A673 (cell line): ENCODE measurements around the gene PASK. TPM values are rescaled to one million over a fixed set of nuclear protein-coding genes. Genes with fewer than 3 reads are reported as not detected.
"Not testable (repeated sequence)": the region's sequence is repeated elsewhere in the genome, so short reads cannot be mapped to it uniquely, and the experiment has no call there.

Experiments
- BruUV-seq: library from RNA; stranded (reverse); fragments of 400-500 nt; replicated peaks from 2 replicates; lab custom pipeline; 2021; lab: Mats Ljungman, UMichigan
- CTCF ChIA-PET: fragments of 300-600 bp; sonication (Branson Sonifier 250); formaldehyde crosslinking; loops from one replicate; lab custom pipeline; 2022; ENCODE audit warnings: antibody characterized with exemption; lab: Charles Lee
- POLR2A ChIA-PET: fragments of 300-600 bp; sonication (Branson Sonifier 250); formaldehyde crosslinking; loops from one replicate; lab custom pipeline; 2022; ENCODE audit warnings: antibody characterized with exemption; ENCODE audit not compliant: low non-redundant PET; lab: Charles Lee
- DNase-seq: peaks from one replicate; pipeline ENCODE4 v3.0.0-alpha.2; 2015; ENCODE audit warnings: low spot score
- H3K27ac ChIP-seq: fragments of 200-600 bp; sonication (generic); 2 replicates; pipeline ENCODE4 v1.5.1; 2016; ENCODE audit warnings: mixed run types, low read depth, mild to moderate bottlenecking, mixed read lengths, antibody characterized with exemption, low read length; ENCODE audit not compliant: poor library complexity, severe bottlenecking
- H3K27me3 ChIP-seq: fragments of 200-600 bp; sonication (generic); replicated peaks from 2 replicates; pipeline ENCODE4 v1.6.1; 2017; ENCODE audit warnings: mixed run types, low read depth, mild to moderate bottlenecking, mixed read lengths, antibody characterized with exemption, low read length; ENCODE audit not compliant: insufficient read depth, poor library complexity
- H3K36me3 ChIP-seq: fragments of 200-600 bp; sonication (generic); 2 replicates; pipeline ENCODE4 v1.6.1; 2016; ENCODE audit warnings: mixed run types, mild to moderate bottlenecking, mixed read lengths, antibody characterized with exemption, low read length; ENCODE audit not compliant: insufficient read depth, poor library complexity, severe bottlenecking
- H3K4me1 ChIP-seq: fragments of 200-600 bp; sonication (generic); 2 replicates; pipeline ENCODE4 v1.6.1; 2017; ENCODE audit warnings: mixed run types, mild to moderate bottlenecking, mixed read lengths, antibody characterized with exemption, low read length; ENCODE audit not compliant: insufficient read depth, poor library complexity, severe bottlenecking
- H3K4me3 ChIP-seq: fragments of 200-600 bp; sonication (generic); 2 replicates; pipeline ENCODE4 v1.5.1; 2016; ENCODE audit warnings: low read depth, mixed run types, mild to moderate bottlenecking, mixed read lengths, low read length; ENCODE audit not compliant: poor library complexity, severe bottlenecking
- H3K9me3 ChIP-seq: fragments of 200-600 bp; sonication (generic); 2 replicates; pipeline ENCODE4 v1.6.1; 2016; ENCODE audit warnings: mixed run types, low read depth, mild to moderate bottlenecking, mixed read lengths, antibody characterized with exemption, low read length; ENCODE audit not compliant: poor library complexity, severe bottlenecking
- EZH2 ChIP-seq: fragments of 200-600 bp; sonication (generic); IDR thresholded peaks from 2 replicates; pipeline ENCODE4 v1.6.1; 2017; ENCODE audit warnings: borderline replicate concordance, low read depth, mild to moderate bottlenecking, mixed read lengths, antibody characterized with exemption, low read length; ENCODE audit not compliant: poor library complexity, severe bottlenecking
- intact Hi-C: fragments of 100-400 bp; cut with micrococcal nuclease; formaldehyde crosslinking; loops from one replicate; pipeline ENCODE4 v1.10.0; 2022; ENCODE audit not compliant: unreplicated experiment
- total RNA-seq: library from RNA; stranded (reverse); gene quantifications from 2 replicates; pipeline ENCODE4 v1.2.3, GENCODE V29; 2021
- TF ChIP-seq, protein P1 (sequence below): fragments of 300-800, 200-600 bp; sonication (generic); conservative IDR thresholded peaks from 2 replicates; pipeline ENCODE4 v1.5.1; 2017; ENCODE audit warnings: low read depth, mild to moderate bottlenecking, antibody characterized with exemption, low read length, moderate library complexity, mixed read lengths

Gene PASK
- total RNA-seq, 1 experiment from 2014 or later = 59.4 TPM

GRCh38 chr2:241094172-241094571 is 55.1 kb downstream of the PASK start:
- ChIA-PET CTCF (no interaction called here), POLR2A (interaction anchor here (0.7 kb wide), 1 partner anchor 10 kb away, joined by 16 read pairs; no protein-coding TSS in a partner anchor)
- BruUV-seq = no TSS peak
- H3K9me3 ChIP-seq = no peaks in the 10 kb centered on the region
- H3K4me1 ChIP-seq = no peaks in the 10 kb centered on the region
- H3K27me3 ChIP-seq = no peaks in the 10 kb centered on the region
- H3K4me3 ChIP-seq = no peak overlapping the region
- intact Hi-C loops = no loop called here
- no peak overlapping the region for H3K27ac ChIP-seq
- H3K36me3 ChIP-seq = peaks cover 66% of the 10 kb centered on the region
- TF ChIP-seq, protein P1, sequence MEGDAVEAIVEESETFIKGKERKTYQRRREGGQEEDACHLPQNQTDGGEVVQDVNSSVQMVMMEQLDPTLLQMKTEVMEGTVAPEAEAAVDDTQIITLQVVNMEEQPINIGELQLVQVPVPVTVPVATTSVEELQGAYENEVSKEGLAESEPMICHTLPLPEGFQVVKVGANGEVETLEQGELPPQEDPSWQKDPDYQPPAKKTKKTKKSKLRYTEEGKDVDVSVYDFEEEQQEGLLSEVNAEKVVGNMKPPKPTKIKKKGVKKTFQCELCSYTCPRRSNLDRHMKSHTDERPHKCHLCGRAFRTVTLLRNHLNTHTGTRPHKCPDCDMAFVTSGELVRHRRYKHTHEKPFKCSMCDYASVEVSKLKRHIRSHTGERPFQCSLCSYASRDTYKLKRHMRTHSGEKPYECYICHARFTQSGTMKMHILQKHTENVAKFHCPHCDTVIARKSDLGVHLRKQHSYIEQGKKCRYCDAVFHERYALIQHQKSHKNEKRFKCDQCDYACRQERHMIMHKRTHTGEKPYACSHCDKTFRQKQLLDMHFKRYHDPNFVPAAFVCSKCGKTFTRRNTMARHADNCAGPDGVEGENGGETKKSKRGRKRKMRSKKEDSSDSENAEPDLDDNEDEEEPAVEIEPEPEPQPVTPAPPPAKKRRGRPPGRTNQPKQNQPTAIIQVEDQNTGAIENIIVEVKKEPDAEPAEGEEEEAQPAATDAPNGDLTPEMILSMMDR = no peak
- TF ChIP-seq EZH2 = no peak
- no peak for DNase-seq

GRCh38 chr2:241093133-241093781 is 56.0 kb downstream of the PASK start:
- H3K4me1 ChIP-seq, CTCF ChIA-PET, intact Hi-C loops, H3K27ac ChIP-seq, H3K4me3 ChIP-seq, DNase-seq, H3K27me3 ChIP-seq, BruUV-seq, H3K9me3 ChIP-seq: not testable (repeated sequence)
- POLR2A ChIA-PET = interaction anchor here (0.7 kb wide), 1 partner anchor 157 kb away, joined by 4 read pairs; no protein-coding TSS in a partner anchor
- peaks cover 67% of the 10 kb centered on the region for H3K36me3 ChIP-seq

- H3K9me3 ChIP-seq = no peaks in the 10 kb centered on the region
- H3K27ac ChIP-seq = no peak overlapping the region
- CTCF ChIA-PET = no interaction called here
- TF ChIP-seq, protein P1 = no peak
- TF ChIP-seq EZH2 = no peak
- no TSS peak for BruUV-seq
- POLR2A ChIA-PET = interaction anchor here (0.7 kb wide), 1 partner anchor 158 kb away, joined by 4 read pairs; no protein-coding TSS in a partner anchor
- H3K4me3 ChIP-seq = no peak overlapping the region
- peaks cover 71% of the 10 kb centered on the region for H3K36me3 ChIP-seq
- intact Hi-C loops = no loop called here
- H3K27me3 ChIP-seq = no peaks in the 10 kb centered on the region
- H3K4me1 ChIP-seq = no peaks in the 10 kb centered on the region
- DNase-seq = no peak
Observed at GRCh38 chr2:241092677-241093076, 56.6 kb downstream of the PASK start.
